GM20000 (cell line): Measurements from ENCODE around the gene BEST4.
"Not testable (repeated sequence)": the region's sequence is repeated elsewhere in the genome, so short reads cannot be mapped to it uniquely, and the experiment has no call there.

Source experiments
- DNase-seq: peaks from one replicate; pipeline ENCODE4 v3.0.0; 2012; ENCODE audit warnings: low spot score
- TF ChIP-seq, protein P1 (sequence below): IDR thresholded peaks from 2 replicates; pipeline ENCODE4 v1.5.1; 2012; ENCODE audit warnings: mild to moderate bottlenecking, control low read depth; ENCODE audit errors: extremely low read depth, missing control alignments

Gene BEST4

DNA sequence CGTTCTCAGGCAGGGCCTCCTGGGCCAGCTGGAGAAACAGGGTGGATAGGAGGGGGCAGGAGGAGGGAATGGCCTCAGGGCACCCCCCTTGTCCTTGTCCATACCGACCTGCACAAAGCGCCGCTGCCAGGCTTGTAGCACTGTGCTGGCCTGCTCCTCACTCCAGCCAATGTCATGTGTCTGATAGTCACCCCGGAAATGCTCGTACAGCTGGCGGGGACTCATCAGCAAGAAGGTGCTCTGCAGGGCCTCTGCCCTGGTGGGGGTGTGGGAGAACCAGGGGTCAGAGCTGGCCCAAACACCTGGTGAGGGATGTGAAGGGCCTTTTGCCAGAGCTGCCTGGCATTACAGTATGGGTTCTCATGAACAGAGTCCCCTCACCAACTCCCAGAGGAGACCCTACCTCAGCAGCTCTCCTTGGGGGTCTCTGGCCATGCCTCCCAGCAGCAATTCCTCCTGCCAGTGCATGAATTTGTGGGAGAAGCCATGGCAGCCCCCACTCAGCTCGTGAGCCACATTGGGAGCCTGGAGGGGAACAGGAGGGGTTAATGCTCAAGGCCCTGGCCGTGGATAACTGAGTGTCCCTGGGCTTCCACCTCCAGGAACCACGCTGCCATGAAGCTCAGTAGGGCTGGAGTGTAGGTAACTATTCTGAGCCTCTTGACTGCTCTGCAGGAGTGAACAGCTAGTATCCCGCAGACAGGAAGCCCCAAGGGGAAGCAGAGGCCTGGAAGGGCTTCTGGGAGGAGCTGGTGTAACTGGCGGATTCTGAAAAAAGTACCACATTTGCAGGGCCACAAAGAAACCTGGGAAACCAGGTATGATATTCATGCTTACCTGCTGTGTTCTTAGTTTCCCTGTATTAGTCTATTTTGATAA lies 41.8 kb upstream of the BEST4 start:
- TF ChIP-seq, protein P1, sequence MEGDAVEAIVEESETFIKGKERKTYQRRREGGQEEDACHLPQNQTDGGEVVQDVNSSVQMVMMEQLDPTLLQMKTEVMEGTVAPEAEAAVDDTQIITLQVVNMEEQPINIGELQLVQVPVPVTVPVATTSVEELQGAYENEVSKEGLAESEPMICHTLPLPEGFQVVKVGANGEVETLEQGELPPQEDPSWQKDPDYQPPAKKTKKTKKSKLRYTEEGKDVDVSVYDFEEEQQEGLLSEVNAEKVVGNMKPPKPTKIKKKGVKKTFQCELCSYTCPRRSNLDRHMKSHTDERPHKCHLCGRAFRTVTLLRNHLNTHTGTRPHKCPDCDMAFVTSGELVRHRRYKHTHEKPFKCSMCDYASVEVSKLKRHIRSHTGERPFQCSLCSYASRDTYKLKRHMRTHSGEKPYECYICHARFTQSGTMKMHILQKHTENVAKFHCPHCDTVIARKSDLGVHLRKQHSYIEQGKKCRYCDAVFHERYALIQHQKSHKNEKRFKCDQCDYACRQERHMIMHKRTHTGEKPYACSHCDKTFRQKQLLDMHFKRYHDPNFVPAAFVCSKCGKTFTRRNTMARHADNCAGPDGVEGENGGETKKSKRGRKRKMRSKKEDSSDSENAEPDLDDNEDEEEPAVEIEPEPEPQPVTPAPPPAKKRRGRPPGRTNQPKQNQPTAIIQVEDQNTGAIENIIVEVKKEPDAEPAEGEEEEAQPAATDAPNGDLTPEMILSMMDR, result no peak
- DNase-seq, result no peak

DNA sequence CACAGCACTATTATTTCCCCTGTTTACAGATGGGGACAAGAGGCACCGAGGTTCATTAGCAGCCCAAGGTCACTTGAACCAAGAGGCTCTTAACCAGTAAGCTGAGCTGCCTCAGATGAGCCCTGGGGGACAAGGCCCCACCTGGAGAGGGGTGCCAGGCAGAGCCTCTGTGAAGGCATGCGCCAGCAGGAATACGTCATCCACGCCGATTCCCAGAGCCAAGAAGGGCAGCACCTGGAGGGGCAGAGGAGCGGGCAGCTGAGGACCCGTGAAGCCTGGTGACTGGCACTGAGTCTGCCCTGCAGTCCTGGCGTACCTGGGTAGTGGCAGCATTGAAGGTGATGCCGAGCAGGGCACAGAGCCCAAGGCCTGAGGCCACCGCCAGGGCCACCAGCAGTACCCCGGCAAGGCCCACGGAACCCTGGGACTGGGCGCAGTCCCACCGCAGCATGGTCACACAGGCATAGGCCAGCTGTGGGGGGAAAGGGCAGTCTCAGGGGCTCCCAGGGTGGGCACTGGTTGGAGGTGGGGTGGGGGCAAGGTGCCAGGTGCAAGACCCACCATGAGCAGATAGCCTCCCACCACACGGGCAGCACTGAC lies 41.0 kb upstream of the BEST4 start:
- TF ChIP-seq, protein P1, result no peak
- no peak for DNase-seq

DNA sequence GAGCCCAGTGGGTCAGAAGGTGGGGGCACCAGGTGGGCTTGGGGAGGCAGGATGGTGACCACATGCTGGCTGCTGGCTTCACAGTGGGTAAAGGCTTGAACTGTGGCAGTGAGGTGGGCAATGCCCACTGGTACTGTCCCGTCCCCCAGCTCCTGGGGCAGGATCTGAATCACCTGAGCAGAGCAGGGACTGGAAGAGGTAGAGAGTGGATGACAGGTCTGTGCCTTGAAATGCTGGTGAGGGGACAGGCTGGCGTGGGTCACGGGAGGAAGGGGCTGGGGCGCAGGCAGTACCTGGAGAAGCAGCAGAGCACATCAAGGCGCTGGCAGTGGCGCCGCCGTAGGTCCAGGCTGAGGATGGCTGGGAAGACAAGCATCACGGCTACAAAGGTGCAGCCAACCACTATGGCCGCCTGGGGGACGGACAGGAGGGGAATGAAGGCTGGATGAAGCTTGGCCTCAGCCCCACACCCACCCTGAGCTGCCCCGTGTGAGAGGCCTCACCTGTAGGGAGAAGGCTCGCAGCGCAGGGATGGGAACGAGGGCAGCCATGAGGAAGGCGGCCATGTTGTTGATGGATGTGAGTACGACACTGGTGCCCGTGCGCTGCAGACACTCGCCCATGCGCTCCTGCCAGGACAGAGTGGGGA lies 40.2 kb upstream of the BEST4 start:
- DNase-seq, result no peak
- TF ChIP-seq, protein P1, result no peak

DNA sequence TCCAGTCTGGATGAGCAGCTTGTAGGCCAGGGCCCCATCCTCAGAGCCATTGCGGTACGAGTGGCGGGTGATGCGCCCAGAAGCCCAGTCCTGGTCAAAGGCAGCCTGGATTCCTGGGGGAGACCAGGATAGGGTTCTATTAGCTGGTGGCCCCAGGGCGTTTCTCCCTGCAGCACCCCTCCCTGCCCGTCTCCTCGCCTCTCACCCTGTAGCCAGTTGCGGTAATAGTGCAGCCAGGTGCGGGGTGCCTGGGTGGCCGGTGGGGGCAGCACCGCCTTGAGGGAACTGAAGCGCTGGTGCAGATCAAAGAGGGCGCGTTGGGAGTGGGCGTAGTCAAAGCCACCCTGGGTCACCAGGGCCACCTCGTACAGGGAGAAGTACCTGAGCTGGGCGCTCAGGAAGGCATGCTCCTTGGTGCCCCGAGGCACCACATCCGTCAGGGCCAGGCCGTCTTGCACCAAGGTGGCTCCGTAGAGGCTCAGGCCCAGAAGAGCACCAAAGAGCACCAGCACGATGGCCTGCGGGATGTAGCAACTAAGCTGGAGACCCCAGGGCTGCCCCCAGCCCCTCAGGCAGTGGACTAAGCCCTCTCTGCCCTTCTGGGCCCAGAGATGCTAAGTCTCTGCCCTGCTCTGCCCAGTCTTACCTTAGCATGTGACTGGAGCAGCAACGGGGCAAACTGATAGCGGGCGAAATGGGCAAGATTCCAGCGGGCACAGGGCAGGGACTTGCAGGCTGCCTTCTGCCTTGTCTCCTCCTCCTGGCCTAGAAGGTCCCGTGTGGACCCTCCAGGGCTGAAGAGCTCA lies 39.4 kb upstream of the BEST4 start:
- DNase-seq, result no peak
- TF ChIP-seq, protein P1, result no peak

DNA sequence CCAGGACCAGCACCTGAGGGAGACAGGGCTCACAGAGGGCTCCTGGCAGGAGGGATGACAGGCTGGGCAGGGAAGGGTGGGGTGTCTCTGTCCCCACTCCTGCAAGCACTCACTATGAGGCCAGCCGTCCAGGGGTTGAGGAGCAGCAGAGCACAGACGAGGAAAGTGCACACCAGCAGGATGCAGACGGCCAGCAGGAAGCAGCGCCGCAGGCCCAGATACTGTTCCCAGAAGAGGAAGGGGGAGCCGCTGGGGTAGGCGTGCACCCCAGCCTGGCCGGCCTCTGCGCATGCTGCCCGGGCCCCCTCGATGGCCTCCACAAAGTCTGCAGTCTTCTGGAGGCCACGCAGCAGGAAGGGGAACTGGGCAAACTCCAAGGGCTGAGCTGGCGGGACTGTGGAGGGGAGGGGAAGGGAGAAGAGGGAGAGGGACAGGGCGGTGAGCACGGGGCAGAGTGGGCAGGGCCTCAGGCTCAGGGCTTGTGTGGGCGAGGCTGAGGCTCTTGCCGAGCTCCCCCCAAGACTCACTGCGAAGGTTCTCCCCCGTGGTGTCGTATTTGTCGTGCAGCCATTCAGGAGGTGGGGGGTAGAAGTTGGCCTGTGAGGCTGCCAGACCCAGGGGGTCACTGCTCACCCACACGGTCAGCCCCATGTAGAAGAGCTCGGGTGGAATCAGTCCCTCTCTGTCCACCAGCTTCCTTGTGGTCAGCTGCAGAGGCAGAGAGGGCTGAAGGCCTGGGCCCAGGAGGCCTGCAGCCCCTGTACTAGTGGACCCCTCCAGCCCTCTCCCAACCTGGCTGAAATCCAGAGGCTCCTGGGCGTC lies 38.6 kb upstream of the BEST4 start:
- DNase-seq, result no peak

DNA sequence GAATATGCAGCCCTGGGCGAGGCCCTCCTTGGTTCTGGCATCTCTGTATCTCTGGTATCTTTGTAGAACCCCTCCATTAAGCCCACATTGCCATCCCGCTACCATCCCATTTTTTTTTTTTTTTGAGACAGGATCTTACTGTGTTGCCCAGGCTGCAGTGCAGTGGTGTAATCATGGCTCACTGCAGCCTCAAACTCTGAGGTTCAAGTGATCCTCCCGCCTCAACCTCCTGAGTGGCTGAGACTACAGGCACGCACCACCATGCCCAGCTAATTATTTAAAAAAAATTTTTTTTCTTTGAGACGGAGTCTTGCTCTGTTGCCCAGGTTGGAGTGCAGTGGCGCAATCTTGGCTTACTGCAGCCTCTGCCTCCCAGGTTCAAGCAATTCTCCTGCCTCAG lies 36.4 kb upstream of the BEST4 start:
- not testable (repeated sequence) for DNase-seq

More for the DNA sequence above, 38.6 kb upstream of the BEST4 start:
- TF ChIP-seq, protein P1, result no peak

DNA sequence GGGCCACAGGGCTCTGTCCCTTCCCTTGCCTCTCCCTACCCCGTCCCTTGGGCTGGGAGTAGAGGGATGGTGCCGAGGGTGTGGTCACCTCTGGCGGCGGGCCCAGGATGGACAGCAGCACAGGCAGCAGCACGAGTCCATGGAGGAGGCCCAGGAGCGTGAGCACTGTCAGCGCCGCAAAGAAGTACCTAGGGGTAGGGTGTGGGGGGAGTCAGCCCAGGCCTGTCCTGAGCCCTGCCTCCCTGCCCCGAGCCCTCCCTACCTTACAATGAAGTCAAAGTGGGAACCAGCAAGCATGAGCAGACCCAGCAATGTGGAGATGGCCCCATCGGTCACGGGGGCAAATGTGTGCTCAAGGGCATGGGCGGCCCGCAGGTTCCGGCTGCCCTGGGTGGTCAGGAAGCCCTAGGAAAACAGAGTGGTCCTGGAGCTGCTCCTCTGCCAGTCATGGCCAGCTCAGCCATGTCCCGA lies 35.0 kb upstream of the BEST4 start:
- no peak for DNase-seq
- TF ChIP-seq, protein P1, result no peak
